Smooth muscle cell of the brain vasculature (primary cell): ENCODE results near the gene SLC16A5.
"Not testable (repeated sequence)": the region's sequence is repeated elsewhere in the genome, so short reads cannot be mapped to it uniquely, and the experiment has no call there.

Experiments
- DNase-seq: peaks from one replicate; pipeline ENCODE4 v3.0.0-alpha.2; 2012; ENCODE audit warnings: low read depth, low spot score

SLC16A5 gene

DNA sequence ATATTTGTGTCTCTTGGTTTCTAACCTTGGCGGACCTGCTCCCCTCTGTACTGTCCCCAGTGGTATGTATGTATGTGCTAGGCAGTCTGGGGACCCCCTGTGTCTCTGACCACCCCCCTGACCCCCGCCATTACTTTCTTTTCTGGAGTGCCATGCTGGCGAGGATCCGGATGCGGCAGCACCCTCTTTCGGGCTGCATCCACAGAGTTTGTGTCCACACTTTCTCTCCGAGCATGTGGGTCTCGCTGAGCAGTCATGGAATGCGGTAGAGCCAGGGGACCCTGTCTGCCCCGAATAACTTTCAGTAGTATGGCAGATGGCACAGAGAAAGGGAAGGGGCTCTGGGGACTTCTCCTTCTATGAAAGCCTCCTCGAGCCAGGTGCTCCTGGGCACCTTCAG, 23.7 kb upstream of the SLC16A5 start:
- no peak for DNase-seq

GRCh38 chr17:75064460-75064859, 23.3 kb upstream of the SLC16A5 start:
- DNase-seq: no peak

GRCh38 chr17:75064867-75065561, 22.7 kb upstream of the SLC16A5 start:
- DNase-seq: no peak

DNA sequence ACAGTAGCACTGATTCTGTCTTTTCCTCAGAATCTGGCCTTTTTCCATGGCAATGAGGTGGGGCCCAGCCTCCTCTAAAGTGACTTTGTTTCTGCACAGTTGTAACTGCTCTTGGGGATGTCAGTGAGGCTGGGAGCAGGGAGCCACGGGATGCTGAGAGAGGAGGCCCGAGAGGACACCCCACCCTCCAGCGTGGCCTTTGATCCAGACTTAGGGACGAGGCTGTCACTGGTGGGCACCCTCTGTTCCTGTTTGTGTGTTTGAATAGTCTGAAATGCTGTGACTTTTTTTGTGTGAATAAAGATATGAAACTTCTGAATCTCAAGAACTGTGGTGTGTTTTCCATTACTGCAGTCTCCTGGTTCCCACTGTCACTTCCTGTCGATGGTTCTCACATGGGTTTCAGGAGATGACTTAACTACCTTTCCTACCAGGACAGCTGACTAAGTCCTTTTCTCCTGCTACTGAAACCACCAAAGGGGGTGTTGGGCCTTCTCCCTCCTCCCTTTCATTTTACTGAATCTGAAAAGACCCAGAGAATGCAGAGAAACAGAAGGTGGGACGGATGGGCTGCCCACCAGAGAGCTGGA, 22.1 kb upstream of the SLC16A5 start:
- DNase-seq: no peak

- no peak for DNase-seq
Measured at GRCh38 chr17:75067856-75068255, 19.9 kb upstream of the SLC16A5 start.

GRCh38 chr17:75068750-75069149, 19.0 kb upstream of the SLC16A5 start:
- no peak for DNase-seq

GRCh38 chr17:75069783-75070182, 18.0 kb upstream of the SLC16A5 start:
- no peak for DNase-seq

DNA sequence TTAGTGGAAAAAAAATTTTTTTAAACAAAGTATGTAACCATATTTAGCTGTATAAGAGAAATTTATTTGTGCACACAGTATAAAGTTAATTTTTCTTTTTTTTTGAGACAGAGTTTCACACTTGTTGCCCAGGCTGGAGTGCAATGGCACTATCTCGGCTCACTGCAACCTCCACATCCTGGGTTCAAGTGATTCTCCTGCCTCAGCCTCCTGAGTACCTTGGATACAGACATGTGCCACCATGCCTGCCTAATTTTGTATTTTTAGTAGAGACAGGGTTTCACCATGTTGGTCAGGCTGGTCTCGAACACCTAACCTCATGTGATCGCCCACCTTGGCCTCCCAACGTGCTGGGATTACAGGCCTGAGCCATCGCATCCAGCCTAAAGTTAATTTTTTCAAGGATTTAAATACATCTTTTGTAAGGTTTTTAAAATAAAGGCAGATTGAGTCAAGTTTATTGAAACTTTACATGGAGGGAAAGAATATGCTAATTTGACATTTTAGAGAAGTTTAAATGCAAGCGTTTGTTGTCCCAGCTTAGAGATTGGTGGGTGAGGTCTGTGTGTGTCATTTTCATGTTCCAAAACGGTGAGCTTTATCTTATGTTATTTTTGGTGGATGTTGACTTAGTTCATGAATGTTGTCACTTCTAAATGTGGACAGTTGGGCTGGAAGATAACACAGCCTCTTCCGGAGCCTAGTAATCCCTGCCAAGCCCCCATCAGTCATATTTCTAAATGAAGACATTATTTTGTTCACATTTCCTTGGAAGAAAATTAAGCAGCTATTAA, 16.1 kb upstream of the SLC16A5 start:
- not testable (repeated sequence) for DNase-seq

- DNase-seq: not testable (repeated sequence)
Measured at GRCh38 chr17:75072909-75073308, 14.8 kb upstream of the SLC16A5 start.

GRCh38 chr17:75073618-75074047, 14.1 kb upstream of the SLC16A5 start:
- no peak for DNase-seq

DNA sequence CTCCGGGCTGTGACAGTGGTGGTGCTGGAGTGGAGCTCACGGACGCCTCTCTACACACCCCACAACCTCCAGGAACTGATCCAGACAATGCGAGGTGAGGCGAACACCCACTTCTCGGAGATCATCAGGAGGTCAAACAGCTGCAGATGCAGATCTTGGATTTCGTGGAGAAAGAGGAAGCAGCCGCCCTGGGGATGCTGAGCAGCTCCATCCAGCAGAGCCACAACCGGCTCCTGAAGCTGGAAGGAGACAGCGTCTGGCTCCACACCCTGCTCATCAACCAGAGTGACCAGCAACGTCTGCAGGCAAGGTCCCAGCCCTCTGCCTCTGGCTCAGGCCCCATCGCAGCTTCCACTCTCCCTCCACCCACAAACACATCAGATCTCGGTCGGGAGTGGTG, 13.2 kb upstream of the SLC16A5 start:
- DNase-seq: no peak

GRCh38 chr17:75075597-75076336, 12.0 kb upstream of the SLC16A5 start:
- no peak for DNase-seq

- no peak for DNase-seq
Measured at GRCh38 chr17:75077072-75077495, 10.7 kb upstream of the SLC16A5 start.

DNA sequence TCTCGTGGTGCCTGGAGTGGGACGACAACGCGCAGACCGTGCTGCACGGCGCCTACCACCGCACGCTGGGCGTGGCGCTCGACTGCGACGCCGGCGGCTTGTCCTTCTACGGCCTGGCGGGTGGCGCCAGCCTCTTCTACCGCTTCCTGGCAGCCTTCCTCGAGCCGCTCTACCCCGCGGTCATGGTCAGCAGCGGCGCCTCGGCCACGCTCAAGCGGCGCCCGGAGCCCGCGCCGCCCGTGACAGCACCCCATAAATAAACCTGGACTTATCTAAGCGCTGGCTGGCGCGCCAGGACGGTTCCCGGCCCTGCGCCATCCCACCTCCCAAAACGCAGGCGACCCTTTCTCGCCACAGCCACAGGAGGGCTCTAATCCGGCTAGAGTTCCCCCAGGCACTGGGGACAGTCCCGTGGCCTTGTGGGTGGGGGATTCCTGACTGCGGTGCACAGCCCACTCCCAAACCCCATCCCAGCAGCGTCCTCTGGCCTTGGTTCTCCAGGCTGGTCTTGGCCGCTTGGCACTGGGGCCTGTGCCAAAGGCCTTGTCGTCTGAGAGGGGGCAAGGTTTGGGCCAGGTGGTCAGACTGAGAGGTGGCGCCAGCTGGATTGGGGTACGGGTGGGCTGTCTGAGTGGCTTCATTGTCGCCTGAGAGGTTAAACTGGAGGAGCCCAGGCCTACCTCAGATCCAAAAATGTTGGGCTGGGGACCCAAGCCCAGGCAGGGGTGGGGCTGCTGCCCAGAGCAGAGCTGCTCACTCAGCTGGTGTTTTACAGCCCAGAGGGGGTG, 10.1 kb upstream of the SLC16A5 start:
- no peak for DNase-seq

DNA sequence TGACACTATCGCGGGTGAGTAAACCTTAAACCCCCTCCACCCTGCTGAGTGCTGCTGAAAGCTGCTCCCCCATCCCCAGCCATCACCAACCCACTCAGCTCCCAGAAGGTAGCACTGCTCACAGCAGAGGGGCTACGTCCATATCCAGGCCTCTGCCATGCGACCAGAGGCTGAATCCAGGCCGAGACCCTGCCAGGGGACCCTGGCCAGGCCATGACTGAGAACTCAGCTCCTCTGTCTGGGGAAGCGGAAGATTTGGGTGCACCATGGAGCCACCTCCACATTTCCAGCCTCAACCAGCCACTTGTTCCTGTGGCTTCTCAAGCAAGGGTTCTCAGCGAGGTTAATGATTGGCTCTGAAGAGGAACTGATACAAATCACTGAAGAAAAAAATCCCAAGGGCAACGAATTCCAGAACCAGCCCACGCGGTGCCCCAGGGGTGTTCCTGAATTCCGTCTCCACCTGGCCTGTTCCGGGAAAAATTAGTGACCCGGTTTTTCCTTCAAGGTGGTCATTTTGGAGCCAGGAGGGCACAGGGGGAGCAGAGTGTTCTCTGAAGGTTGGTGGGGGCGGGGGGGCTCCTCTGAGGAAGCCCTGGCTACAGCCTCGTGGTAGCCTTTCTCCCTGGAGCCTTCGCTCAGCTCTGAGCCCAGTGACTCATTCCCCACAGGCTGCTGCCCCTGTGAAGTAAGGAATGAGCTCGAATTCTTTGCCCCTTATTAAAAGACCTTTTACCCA, 9.3 kb upstream of the SLC16A5 start:
- DNase-seq: no peak

DNA sequence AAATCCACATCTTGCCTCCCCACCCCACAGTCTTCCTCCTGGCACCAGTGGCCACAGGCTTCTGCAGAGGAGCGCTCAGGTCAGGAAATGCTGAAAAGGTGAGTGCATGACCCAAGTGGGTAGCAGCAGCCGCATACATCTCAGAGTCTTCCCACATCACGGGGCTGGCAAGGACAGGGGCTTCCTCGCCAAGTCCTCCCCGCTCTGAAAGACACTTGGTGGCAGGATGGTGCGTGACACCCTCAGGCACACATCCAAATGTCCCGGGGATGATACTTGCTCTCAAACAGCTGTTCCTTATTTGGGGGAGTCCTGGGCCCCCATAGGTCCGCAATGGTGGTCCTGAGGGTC, 8.8 kb upstream of the SLC16A5 start:
- no peak for DNase-seq

- no peak for DNase-seq
Measured at GRCh38 chr17:75081611-75082540, 5.9 kb upstream of the SLC16A5 start.

GRCh38 chr17:75082683-75083082, 5.1 kb upstream of the SLC16A5 start:
- DNase-seq: no peak

GRCh38 chr17:75084039-75084660, 3.6 kb upstream of the SLC16A5 start:
- peak; percentile 83 for DNase-seq
